Neural crest cell (in vitro differentiated cells): Measurements from ENCODE around the gene FCN2. TPM values are rescaled to one million over a fixed set of nuclear protein-coding genes. Genes with fewer than 3 reads are reported as not detected.

Source experiments
- DNase-seq: peaks from one replicate; pipeline ENCODE4 v3.0.0; 2021; ENCODE audit warnings: low read depth, mixed read lengths, low spot score
- H3K27ac Mint-ChIP-seq: one replicate; pipeline ENCODE4 v1.8.0; 2021; ENCODE audit warnings: mild to moderate bottlenecking, mixed read lengths; ENCODE audit not compliant: unreplicated experiment
- H3K27me3 Mint-ChIP-seq: 2 replicates; pipeline ENCODE4 v1.8.0; 2021; ENCODE audit warnings: low read depth, mild to moderate bottlenecking, mixed read lengths
- H3K36me3 Mint-ChIP-seq: 2 replicates; pipeline ENCODE4 v1.8.0; 2021; ENCODE audit warnings: low read depth, mild to moderate bottlenecking, mixed read lengths
- H3K4me1 Mint-ChIP-seq: 2 replicates; pipeline ENCODE4 v1.8.0; 2021; ENCODE audit warnings: mixed read lengths
- H3K4me3 Mint-ChIP-seq: one replicate; pipeline ENCODE4 v1.8.0; 2021; ENCODE audit warnings: mild to moderate bottlenecking, mixed read lengths
- H3K9me3 Mint-ChIP-seq: 2 replicates; pipeline ENCODE4 v1.8.0; 2021; ENCODE audit warnings: mixed read lengths
- total RNA-seq: library from RNA; stranded (reverse); gene quantifications from 2 replicates; pipeline ENCODE4 v1.2.1, GENCODE V29; 2021
- TF ChIP-seq, protein P1 (sequence below): fragments of 200-600 bp; sonication (generic); conservative IDR thresholded peaks from 2 replicates; pipeline ENCODE4 v1.5.0; 2021; ENCODE audit warnings: antibody characterized with exemption, mild to moderate bottlenecking

Gene FCN2
- total RNA-seq, 1 donor from 2014 or later = not detected

GRCh38 chr9:134923466-134923865 is 42.9 kb downstream of the FCN2 start:
- H3K27me3 Mint-ChIP-seq = peaks cover 4% of the 10 kb centered on the region
- H3K4me1 Mint-ChIP-seq = no peaks in the 10 kb centered on the region
- H3K27ac Mint-ChIP-seq = no peak overlapping the region
- TF ChIP-seq, protein P1, sequence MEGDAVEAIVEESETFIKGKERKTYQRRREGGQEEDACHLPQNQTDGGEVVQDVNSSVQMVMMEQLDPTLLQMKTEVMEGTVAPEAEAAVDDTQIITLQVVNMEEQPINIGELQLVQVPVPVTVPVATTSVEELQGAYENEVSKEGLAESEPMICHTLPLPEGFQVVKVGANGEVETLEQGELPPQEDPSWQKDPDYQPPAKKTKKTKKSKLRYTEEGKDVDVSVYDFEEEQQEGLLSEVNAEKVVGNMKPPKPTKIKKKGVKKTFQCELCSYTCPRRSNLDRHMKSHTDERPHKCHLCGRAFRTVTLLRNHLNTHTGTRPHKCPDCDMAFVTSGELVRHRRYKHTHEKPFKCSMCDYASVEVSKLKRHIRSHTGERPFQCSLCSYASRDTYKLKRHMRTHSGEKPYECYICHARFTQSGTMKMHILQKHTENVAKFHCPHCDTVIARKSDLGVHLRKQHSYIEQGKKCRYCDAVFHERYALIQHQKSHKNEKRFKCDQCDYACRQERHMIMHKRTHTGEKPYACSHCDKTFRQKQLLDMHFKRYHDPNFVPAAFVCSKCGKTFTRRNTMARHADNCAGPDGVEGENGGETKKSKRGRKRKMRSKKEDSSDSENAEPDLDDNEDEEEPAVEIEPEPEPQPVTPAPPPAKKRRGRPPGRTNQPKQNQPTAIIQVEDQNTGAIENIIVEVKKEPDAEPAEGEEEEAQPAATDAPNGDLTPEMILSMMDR = no peak
- no peak for DNase-seq
- peaks cover 2% of the 10 kb centered on the region for H3K36me3 Mint-ChIP-seq
- no peak overlapping the region for H3K4me3 Mint-ChIP-seq
- peaks cover 5% of the 10 kb centered on the region for H3K9me3 Mint-ChIP-seq

DNA sequence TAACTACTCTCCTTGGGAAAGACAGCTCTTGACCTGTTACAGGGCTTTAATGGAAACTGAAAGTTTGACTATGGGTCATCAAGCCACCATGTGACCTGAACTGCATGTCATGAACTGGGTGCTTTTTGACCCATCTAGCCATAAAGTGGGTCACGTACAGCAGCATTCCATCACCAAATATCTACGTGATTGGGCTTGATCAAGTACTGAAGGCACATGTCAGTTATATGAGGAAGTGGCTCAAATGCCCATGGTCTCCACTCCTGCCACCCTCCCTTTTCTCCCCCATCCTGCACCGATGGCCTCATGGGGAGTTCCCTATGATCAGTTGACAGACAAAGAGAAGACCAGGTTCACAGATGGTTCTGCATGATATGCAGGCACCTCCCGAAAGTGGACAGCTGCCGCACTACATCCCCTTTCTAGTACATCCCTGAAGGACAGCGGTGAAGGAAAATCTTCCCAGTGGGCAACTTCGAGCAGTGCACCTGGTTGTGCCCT is 44.5 kb downstream of the FCN2 start:
- no peak for DNase-seq
- Mint-ChIP-seq H3K27ac (no peak overlapping the region), H3K4me1 (no peaks in the 10 kb centered on the region), H3K27me3 (peaks cover 4% of the 10 kb centered on the region), H3K36me3 (no peaks in the 10 kb centered on the region), H3K4me3 (no peak overlapping the region), H3K9me3 (no peaks in the 10 kb centered on the region)
- TF ChIP-seq, protein P1 = no peak

DNA sequence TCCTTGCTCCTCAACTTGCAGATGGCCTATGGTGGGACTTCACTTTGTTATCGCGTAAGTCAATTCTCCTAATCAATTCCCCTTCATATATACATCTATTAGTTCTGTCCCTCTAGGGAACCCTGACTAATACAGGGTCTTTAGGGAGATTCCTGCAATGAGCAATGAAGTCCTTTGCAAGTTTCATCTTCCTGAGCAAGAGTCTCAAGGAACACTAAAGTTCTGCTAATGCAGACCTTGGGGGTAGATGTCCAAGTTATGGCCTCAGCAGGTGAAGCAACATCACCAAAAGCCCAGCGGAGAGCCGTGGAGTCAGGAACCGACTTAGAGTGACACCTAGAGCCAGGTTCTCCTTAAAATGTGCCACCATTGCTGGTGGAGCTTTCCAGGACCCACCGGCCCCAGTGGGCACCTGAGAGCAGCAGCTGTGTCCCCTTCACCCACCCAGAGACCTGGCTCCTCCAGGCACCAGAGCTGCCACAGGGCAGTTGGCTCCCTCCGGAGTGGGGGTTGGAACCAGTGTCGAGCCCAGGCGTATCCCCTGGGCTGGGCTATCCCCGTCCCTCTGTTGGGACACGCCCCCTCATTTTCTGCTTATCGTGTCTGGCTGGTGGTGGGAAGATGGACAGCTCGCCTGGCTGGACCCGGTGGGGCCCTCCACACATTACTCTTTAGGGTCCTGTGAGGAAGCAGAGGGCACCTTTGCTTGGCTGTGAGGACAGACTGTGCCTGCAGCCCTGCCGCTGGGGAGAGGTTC is 48.0 kb downstream of the FCN2 start:
- TF ChIP-seq, protein P1 = no peak
- Mint-ChIP-seq H3K36me3 (no peaks in the 10 kb centered on the region), H3K4me1 (no peaks in the 10 kb centered on the region), H3K4me3 (no peak overlapping the region), H3K27me3 (peaks cover 6% of the 10 kb centered on the region), H3K27ac (no peak overlapping the region), H3K9me3 (no peaks in the 10 kb centered on the region)
- DNase-seq = no peak

DNA sequence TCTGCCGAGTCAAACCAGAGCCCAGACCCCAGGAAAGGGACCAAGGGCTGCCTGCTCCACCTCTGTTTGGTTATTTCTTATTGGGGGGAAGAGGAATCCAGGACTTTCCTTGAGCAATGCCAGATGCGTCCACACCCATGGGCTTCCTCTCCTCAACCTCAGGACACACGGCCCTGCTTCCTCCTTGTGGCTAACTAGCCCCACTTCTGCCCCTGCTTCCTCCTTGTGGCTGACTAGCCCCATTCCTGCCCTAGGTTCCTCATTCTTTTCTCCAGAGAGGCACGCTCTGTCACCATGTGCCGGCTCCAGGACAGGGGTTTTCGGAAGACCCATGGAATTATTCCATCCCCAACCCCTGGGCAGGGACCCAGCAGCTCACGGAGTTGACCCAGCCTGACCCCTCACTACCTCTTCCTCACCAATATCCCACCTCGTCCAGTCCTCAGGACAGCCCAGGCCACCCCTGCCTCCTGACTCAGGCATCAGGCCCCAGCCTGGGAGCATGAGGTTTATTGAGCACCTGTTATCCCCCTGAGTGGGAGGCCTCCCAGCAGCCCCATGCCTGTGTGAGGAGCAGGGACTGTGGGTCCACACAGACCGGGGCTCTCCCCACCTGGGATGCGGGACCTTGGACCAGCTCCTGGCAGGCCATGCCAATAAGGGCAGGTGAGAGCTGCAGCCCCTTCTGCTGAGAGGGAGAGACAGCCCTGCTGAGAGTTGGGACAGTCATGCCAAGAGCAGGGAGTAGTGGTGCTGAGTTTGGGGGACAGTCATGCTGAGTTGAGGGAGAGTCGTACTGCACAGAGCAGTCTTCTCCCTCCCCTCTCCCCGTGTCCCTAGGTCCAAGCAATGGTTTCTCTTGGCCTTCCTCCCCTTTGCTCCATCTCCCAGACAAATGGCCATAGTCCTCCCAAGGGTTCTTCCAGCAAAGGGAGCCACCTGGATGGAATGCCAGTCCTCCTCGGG is 48.9 kb downstream of the FCN2 start:
- Mint-ChIP-seq H3K36me3 (no peaks in the 10 kb centered on the region), H3K9me3 (no peaks in the 10 kb centered on the region), H3K27me3 (peaks cover 6% of the 10 kb centered on the region), H3K4me3 (no peak overlapping the region), H3K4me1 (no peaks in the 10 kb centered on the region), H3K27ac (no peak overlapping the region)
- DNase-seq = no peak
- TF ChIP-seq, protein P1 = no peak

DNA sequence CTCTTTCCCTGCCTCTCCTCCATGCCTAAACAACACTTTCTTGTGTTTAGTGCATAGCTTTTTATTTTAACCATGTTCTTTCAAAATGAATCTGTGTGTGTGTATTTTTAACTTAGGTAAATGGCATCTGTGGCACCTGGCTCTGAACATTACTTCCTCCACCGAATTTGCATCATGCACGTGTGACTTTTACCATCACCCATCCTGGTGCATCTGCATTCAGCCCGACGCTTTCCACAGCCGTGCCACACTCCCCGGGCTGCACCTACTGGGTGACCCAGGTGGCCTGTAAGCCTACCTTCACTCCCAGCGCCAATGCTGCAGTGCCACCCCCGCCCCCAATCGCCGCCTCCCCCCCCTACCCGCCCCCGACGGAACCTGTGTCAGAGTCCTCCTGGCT is 49.8 kb downstream of the FCN2 start:
- no peak overlapping the region for H3K27ac Mint-ChIP-seq
- no peak for DNase-seq
- H3K4me3 Mint-ChIP-seq = no peak overlapping the region
- TF ChIP-seq, protein P1 = no peak
- H3K27me3 Mint-ChIP-seq = peaks cover 6% of the 10 kb centered on the region
- no peaks in the 10 kb centered on the region for H3K9me3 Mint-ChIP-seq
- H3K36me3 Mint-ChIP-seq = no peaks in the 10 kb centered on the region
- H3K4me1 Mint-ChIP-seq = peaks cover 5% of the 10 kb centered on the region
